SU-DHL-6 (cell line): ENCODE data around the gene B3GLCT.

Source experiments
- EZH2phosphoT487 ChIP-seq: fragments of 200-600 bp; sonication (generic), shearing (Covaris generic); conservative IDR thresholded peaks from 2 replicates; pipeline ENCODE4 v1.6.1; 2018; ENCODE audit warnings: mild to moderate bottlenecking, antibody characterized with exemption, low read length, moderate library complexity, mixed read lengths
- TF ChIP-seq, protein P1 (sequence below): fragments of 200-600 bp; sonication (generic); IDR thresholded peaks from one replicate; pipeline ENCODE4 v1.5.1; 2017; ENCODE audit warnings: antibody characterized with exemption, mild to moderate bottlenecking, low read length, moderate library complexity; ENCODE audit not compliant: insufficient read depth, poor library complexity, severe bottlenecking

DNA sequence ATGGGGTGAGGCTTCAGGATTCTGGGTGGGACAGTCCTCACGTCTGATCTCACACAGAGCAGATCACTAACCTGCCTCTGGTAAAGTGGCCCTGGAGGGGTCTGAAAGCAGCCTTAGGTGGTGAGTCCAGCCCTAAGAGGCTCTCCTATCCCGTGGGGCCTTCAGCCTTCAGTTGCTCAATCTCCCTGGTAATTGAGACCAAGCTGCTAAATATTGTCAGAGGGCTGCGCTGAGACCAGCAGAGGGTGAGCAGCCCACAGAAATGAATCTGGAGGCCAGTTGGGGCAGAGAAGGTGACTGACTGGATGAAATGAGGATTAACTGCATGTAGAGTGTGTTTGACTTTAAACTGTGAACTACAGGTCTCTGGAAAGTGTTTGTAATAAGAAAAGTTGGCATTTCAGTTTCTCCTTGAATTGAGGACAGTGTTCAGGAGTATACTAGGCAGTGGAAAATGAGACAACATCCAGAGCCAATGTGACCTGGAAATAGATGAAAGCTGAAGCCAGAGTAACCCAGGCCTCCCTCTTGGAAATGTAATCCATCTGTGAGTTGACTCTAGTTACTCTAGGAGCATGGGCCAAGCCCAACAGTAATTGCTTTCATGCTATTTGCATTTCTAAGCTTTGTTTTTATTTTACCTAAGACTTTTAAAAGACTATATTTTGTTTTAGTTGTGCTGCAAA lies 23.8 kb upstream of the B3GLCT start:
- TF ChIP-seq, protein P1, sequence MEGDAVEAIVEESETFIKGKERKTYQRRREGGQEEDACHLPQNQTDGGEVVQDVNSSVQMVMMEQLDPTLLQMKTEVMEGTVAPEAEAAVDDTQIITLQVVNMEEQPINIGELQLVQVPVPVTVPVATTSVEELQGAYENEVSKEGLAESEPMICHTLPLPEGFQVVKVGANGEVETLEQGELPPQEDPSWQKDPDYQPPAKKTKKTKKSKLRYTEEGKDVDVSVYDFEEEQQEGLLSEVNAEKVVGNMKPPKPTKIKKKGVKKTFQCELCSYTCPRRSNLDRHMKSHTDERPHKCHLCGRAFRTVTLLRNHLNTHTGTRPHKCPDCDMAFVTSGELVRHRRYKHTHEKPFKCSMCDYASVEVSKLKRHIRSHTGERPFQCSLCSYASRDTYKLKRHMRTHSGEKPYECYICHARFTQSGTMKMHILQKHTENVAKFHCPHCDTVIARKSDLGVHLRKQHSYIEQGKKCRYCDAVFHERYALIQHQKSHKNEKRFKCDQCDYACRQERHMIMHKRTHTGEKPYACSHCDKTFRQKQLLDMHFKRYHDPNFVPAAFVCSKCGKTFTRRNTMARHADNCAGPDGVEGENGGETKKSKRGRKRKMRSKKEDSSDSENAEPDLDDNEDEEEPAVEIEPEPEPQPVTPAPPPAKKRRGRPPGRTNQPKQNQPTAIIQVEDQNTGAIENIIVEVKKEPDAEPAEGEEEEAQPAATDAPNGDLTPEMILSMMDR = no peak
- no peak for TF ChIP-seq EZH2phosphoT487
